GM23248 (cell line): ENCODE measurements around the gene TBC1D14.

ENCODE experiments used
- EZH2 ChIP-seq: fragments of 200-600 bp; sonication (generic); IDR thresholded peaks from 2 replicates; pipeline ENCODE4 v1.6.1; 2018; ENCODE audit warnings: antibody characterized with exemption, mild to moderate bottlenecking; ENCODE audit not compliant: insufficient read depth, poor library complexity, severe bottlenecking
- EZH2phosphoT487 ChIP-seq: fragments of 200-600 bp; sonication (generic); IDR thresholded peaks from 2 replicates; pipeline ENCODE4 v1.6.1; 2018; ENCODE audit warnings: antibody characterized with exemption, moderate library complexity, mild to moderate bottlenecking, low read depth; ENCODE audit not compliant: insufficient read depth

DNA sequence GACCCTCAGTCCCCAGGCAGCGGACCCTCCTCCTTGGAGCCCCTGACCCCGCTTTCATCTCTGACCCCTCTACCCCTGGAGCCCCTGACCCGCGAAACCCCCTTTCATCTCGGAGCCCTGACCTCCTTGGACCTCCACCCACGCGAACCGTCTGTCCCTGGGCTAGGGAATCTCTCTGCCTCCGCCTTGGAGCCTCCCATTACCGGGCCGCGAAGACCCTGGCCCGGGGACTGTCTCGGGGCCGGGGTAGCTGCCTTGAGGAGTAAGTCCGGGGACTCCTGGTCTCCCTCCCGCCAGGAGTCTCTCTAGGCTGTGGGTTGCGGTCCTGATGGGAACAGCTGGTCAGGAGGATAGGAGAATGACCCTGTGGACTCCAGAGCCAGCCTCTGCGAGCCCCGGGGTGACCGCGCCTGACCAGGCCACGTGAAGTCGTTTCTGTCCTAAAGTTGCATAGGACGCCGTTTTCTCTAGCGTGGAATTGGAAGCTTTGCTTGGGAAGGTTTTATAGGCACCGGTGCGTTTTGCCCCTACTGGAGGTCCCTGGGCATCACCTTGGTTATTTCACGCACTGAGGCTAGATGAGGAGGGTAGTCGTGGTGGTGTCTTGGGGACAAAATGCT is 824 bp downstream of the TBC1D14 start:
- no peak for TF ChIP-seq EZH2phosphoT487
- no peak for TF ChIP-seq EZH2
